NB4 (cell line): ENCODE measurements around the gene ROR2.

Experiments
- DNase-seq: peaks from one replicate; pipeline ENCODE4 v3.0.0; 2010; ENCODE audit warnings: low read depth
- H3K4me3 ChIP-seq: one replicate; pipeline ENCODE4 v1.5.1; 2011; ENCODE audit warnings: mild to moderate bottlenecking, low read depth, low read length, moderate library complexity
- MYC ChIP-seq: IDR thresholded peaks from 2 replicates; pipeline ENCODE4 v1.6.1; 2011; ENCODE audit warnings: low read depth, low read length
- POLR2A ChIP-seq: IDR thresholded peaks from 2 replicates; pipeline ENCODE4 v1.6.1; 2011; ENCODE audit warnings: mild to moderate bottlenecking; ENCODE audit not compliant: insufficient read length; ENCODE audit errors: extremely low read depth
- TF ChIP-seq, protein P1 (sequence below): IDR thresholded peaks from 2 replicates; pipeline ENCODE4 v1.6.1; 2011; ENCODE audit warnings: low read depth, low read length
- TF ChIP-seq, protein P2 (sequence below): IDR thresholded peaks from one replicate; pipeline ENCODE4 v1.5.1; 2012; ENCODE audit warnings: low read depth, low read length

Gene ROR2

DNA sequence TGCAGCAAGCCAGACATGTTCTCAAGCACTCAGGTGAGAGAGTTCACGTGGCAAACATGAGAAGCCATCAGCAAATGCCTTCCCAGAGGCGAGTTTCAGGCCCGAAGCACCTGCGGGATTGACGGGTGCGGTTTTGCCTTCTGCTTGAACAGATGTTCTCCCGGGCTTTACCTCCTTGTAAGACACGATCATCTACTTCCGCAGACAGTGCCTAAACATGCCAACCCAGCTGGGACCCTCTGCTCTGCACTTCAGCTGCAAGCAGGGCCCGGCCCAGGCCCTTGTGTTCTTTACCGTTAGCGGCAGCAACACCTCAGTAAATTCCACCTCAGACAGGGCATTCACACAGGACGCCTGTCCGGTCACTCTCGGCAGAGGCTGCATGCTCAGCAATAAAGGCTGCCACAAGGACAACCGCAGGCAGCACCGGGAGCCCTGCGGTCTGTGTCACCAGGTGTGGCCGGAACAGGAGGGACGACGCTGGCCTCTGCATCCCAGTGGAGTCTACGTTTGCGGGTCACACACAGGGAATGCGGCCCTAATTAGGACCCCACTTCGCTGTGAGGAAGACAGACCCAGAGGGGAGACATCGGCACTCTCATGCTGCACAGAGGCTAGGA lies 139.6 kb downstream of the ROR2 start:
- no peak overlapping the region for H3K4me3 ChIP-seq
- no peak for DNase-seq
- TF ChIP-seq MYC: no peak
- TF ChIP-seq, protein P1, sequence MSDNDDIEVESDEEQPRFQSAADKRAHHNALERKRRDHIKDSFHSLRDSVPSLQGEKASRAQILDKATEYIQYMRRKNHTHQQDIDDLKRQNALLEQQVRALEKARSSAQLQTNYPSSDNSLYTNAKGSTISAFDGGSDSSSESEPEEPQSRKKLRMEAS: no peak
- TF ChIP-seq, protein P2, sequence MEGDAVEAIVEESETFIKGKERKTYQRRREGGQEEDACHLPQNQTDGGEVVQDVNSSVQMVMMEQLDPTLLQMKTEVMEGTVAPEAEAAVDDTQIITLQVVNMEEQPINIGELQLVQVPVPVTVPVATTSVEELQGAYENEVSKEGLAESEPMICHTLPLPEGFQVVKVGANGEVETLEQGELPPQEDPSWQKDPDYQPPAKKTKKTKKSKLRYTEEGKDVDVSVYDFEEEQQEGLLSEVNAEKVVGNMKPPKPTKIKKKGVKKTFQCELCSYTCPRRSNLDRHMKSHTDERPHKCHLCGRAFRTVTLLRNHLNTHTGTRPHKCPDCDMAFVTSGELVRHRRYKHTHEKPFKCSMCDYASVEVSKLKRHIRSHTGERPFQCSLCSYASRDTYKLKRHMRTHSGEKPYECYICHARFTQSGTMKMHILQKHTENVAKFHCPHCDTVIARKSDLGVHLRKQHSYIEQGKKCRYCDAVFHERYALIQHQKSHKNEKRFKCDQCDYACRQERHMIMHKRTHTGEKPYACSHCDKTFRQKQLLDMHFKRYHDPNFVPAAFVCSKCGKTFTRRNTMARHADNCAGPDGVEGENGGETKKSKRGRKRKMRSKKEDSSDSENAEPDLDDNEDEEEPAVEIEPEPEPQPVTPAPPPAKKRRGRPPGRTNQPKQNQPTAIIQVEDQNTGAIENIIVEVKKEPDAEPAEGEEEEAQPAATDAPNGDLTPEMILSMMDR: no peak
- TF ChIP-seq POLR2A: no peak

DNA sequence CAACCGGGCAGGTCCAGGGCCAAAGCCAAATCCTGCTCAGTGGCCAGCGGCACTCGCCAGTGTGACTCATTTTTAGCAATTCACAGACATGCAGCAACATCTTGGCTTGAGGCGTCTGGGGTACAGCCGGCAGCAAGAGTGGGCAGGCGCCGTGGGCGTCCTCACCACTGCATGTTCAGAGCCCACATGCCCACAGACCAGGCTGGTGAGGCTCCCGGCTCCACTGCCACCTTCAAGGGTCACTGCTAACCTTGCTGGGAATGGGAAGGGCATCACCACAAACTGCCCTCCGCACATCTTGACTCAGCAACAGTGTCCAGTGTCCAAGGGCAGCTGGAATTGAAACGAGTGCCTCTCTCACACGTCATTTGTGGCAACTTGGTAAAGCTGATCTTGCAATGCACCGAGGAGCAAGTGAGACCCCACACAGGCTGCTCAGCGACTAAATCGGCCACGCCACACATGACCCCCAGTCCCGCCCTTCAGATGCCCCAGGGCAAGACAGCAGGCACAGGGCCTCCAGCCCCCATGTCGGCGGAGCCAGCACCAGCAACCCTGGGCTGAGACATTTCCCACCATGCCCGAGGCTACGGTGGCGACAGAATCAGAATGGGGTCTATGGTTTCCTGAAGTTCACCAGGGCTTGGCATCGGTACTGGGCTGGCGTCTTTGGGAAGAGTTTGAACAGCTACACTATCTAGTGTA lies 140.3 kb downstream of the ROR2 start:
- H3K4me3 ChIP-seq: no peak overlapping the region
- no peak for DNase-seq
- TF ChIP-seq MYC (no peak), POLR2A (no peak)
- TF ChIP-seq, protein P1: no peak
- TF ChIP-seq, protein P2: no peak

DNA sequence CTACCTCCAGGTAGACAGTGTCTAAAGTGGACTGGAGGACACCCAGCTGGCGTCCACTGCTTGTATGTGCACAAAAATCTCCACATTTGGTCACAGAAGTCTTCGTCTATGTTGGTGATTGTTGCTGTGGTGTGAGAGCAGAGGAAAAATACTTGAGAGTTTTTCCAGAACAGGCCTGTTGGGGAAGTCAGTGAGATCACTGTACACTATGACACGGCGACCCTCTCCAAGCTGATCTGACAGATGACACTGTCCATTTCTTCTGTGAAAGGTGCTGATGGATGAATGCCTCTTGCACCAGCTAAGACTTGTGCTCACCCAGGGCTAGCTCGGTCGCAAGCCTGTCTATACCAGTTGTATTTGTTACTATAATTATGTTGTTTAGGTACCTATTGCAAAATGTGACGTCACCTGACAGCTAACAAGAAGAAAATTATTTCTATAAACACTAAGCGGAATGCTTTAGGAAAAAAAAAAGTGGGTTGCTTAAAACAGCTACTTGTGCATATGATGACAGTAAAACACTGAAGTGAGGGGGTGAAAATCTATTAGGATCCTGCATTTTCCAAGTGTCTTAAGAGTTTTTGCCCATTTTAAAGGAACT lies 142.3 kb downstream of the ROR2 start:
- TF ChIP-seq POLR2A (no peak), MYC (no peak)
- TF ChIP-seq, protein P2: no peak
- TF ChIP-seq, protein P1: no peak
- no peak for DNase-seq
- H3K4me3 ChIP-seq: no peak overlapping the region

DNA sequence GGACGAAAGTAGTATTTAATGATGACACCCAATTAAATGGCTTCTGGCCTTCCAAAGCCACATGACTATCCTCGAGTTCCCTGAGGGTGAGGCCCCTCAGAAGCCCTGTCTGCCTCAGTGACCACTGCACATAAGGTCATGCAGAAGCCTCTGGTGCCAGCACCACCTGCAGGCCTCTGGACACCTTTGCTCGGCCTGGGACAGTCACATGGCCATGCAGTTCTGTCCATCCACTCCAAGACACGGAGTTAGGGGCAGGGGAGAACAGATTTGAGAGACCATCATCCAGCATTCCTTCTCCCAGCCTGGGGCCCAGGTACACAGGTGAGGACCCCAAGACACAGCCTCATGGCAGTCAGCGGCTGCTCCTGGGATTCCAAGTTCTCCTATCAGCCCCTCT lies 145.0 kb downstream of the ROR2 start:
- no peak for DNase-seq
- H3K4me3 ChIP-seq: no peak overlapping the region
- TF ChIP-seq, protein P2: no peak
- TF ChIP-seq POLR2A (no peak), MYC (no peak)
- TF ChIP-seq, protein P1: no peak

DNA sequence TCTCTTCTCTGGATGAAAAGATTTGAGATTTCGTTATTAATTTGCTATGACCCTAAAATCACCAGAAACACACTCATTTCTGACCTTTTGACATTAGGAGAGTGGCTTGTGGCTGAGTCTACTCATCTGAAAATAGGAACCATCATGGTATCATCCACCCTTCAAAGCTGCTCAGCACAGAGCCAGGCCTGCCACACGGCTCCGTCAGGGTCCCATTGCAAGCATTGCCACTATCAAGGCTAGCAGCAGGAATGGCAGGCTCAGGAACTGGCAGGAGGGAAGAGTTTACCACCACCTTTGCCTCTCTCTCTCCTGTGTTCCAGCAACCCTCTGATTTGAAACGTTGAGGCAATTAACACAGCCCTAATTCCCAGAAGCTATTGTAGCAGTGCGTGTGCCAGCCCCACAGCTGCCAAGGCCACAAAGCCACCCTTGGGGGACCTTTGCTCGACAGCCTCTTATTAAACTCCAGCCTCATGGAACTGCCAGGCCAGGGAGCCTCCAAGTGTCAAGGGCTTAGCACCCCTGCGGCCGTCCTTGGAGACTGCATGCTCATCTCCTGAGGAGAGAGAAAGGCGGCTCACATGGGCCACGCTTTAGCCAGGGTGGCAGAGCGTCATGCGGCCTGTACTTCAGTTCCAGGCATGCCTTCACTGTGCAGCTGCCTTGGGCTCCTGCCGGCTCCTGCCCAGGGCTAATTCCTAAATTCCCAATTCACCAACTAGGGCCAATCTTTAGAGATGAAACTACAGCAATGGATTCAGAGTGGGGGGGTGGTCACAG lies 145.9 kb downstream of the ROR2 start:
- H3K4me3 ChIP-seq: no peak overlapping the region
- no peak for DNase-seq
- TF ChIP-seq MYC (no peak), POLR2A (no peak)
- TF ChIP-seq, protein P2: no peak
- TF ChIP-seq, protein P1: no peak
